Hypothalamus (tissue), 51 donors: ENCODE data around the gene EPG5.
"Not testable (repeated sequence)": the region's sequence is repeated elsewhere in the genome, so short reads cannot be mapped to it uniquely, and the experiment has no call there.

ENCODE experiments used
- DNase-seq, 51 donors: peaks; one replicate each; lab custom pipeline; 2025; lab: John Stamatoyannopoulos, UW

The EPG5 gene

DNA sequence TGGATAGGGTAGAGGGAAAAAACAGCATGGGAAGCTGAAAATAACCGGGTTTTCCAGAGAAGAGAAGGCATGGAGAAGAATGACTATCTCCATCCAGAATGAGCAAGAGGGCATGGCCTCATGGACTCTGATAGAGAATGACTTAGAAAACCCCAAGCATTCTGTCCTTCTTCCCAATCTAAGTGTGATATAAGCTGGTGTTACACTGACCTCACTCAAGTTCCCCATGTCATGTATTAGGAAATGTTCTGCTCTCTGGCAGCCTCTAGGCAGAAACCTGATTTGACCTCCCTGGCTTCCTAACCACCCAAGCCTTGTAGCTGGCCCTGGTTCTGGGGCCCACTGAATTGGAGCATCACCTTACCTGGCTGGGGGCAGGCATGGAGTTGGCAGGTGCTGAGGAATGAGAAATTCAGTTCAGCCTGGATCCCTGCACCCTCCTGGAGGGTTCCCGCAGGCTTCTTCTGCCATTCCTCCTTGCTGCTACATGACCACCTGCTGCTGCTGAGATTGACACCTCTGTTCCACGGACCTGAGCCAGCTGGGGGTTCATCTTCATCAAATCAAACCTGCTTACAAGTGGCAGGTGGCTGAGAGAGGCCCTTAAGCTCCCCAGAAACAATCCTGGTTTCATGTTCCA, 146.9 kb downstream of the EPG5 start:
- DNase-seq = no peak

DNA sequence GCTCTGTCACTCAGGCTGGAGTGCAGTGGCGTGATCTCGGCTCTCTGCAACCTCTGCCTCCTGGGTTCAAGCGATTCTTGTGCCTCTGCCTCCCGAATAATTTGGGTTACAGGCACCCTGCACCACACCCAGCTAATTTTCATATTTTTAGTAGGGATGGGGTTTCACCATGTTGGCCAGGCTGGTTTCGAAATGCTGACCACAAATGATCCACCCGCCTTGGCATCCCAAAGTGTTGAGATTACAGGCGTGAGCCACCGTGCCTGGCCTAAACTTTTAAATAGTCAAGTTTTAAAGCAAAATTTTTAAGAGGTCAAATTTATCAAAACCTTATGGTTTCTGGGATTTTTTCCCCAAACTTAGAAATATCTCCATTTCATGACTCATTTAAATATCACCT, 148.4 kb downstream of the EPG5 start:
- DNase-seq = not testable (repeated sequence)

DNA sequence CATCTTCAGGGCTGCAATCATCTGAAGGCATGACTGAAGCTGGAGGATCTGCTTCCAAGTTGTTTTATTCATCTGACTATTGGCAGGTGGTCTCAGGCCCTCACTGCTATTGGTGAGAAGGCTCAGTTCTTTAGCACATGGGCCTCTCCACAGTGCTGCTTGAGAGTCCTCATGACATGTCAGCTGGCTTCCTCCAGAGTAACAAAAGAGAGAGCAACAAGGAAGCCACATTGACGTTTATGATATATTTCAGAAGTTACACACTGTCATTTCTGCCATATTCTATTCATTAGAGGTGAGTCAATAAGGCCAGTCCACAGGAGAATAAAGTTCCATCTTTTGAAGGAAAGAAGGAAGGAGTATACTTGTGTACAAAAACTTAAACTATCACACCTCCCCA, 149.6 kb downstream of the EPG5 start:
- DNase-seq = no peak

DNA sequence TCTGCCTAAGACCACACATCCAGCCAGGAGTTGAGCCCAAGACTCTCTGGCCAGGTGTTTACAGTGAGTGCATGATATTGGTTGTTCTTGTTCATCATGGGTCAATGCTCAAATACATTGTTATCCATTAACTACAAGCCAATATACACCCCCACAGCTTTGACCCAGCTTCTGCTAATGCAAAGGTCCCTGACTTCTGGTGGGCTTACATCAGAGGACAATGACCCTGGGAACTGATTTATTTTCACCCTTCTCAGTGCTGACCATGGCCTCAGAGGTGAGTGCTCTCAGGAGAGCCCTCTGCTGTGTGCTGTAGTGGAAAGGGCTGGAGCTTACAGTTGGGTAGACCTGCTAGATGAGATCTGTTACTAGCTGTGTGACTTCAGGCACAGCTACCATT, 152.4 kb downstream of the EPG5 start:
- DNase-seq = not testable (repeated sequence)

DNA sequence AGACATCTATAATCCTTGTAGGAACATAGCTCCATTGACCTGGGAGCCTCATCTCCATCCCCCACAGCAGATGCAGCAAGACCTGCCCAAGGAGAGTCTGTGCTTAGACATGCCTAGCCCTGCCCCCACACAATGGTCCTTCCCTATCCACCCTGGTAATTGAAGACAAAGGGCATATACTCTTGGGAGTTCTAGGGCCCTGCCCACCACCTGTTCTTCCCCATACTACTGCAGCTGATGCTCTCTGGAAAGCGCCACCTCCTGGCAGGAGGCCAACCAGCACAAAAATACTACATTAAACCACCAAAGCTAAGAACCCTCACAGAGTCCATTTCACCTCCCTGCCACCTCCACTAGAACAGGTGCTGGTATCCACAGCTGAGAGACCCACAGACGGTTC, 160.0 kb downstream of the EPG5 start:
- not testable (repeated sequence) for DNase-seq

DNA sequence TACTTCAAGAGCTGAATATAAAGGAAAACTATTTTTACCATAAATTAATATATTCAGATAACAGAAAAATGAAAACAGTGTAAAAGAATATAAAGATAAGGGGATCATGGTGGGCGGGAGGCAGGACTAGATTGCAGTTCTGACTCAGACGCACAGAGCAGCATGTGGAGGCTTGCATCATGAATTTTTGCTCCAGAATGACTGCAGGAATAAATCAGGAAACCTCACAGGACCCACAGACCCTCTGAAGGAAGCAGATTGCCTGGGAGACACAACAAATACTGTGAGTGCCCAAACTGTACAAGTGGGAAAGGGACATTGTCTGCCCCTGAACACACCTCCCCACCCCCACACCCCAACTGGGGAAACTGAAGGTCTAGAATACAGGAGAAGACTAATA, 160.9 kb downstream of the EPG5 start:
- no peak for DNase-seq

DNA sequence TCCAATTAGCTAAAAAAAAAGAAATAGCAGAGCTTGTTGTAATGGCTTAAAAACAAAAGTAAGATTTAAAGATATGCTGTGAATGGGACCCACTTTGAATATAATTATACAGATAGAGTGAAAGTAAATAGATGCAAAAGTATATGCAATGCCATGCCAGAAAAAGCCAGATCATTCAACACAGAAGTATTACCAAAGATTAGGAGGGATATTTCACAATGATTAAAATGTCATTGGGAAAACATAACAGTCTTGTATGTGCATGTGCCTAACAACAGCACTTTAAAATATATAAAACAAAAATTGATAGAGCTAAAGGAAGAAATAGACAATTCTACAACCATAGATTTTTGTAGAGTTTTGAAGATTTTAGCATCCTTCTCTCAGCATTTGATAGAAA, 161.6 kb downstream of the EPG5 start:
- no peak for DNase-seq

DNA sequence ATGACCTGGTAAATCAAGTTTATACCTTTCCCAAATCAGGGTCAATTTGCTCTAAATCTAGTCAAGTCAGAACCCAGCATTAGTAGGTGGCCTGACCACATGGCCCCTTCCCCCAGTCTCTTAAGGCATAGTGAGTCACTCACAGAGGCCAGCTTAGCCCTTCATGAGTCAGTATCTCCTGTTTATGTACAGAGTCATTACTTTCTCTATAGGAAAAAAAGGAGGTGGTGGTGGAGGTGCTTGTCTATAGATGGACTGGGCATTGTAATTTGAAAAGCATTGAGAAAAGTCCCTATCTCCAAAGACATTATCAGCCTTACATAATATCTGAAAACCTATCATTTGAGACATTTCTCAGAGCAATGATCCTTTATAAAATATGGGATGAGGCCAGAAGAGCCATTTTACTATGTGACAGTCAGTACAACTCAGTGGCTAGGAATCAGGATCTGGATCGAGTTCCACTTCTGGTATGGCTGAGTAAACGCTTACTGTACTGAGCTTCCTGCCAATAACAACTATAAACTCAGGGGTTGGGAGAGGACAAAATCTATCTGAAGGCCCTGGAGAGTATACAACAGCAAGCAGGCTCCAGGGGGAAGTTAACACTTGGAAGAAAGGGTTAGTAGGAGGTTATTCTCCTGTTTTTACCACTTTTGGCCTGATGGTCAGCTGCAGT, 164.2 kb downstream of the EPG5 start:
- no peak for DNase-seq

DNA sequence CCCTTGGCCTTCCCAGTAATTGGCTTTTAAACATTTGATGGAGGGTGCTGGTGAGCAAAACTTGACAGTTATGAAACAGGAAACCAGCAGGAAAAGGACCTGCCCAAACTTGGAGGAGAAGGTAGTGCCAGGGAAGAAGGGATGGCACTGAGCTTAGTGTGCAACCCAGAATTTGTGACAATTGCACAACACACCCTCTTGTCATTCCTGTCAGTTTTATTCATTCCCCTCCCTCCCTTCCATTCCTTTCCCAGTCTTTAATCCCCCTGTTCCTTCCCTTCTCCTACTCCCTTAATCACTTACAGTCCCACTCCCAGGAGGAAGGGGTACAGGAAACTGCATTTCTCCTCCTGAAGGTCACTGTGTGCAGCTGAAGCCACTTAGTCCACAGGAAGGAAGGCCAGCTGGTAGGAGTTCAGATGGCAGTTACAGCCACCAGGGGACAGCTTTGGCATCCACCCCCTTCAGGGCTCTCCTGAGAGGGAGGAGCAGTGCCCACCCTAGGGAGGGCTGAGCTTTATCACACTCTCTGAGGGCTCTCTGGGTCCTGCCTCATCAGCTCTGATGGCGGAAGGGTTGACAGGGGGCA, 165.6 kb downstream of the EPG5 start:
- DNase-seq = no peak
